GM18498 (cell line): ENCODE data around the gene TRIP4.

Source experiments
- ATAC-seq: cut with Tn5 transposase; IDR thresholded peaks from one replicate; pipeline ENCODE4 v1.9.1; 2021; ENCODE audit warnings: mild to moderate bottlenecking, moderate library complexity; ENCODE audit not compliant: unreplicated experiment

Gene TRIP4

DNA sequence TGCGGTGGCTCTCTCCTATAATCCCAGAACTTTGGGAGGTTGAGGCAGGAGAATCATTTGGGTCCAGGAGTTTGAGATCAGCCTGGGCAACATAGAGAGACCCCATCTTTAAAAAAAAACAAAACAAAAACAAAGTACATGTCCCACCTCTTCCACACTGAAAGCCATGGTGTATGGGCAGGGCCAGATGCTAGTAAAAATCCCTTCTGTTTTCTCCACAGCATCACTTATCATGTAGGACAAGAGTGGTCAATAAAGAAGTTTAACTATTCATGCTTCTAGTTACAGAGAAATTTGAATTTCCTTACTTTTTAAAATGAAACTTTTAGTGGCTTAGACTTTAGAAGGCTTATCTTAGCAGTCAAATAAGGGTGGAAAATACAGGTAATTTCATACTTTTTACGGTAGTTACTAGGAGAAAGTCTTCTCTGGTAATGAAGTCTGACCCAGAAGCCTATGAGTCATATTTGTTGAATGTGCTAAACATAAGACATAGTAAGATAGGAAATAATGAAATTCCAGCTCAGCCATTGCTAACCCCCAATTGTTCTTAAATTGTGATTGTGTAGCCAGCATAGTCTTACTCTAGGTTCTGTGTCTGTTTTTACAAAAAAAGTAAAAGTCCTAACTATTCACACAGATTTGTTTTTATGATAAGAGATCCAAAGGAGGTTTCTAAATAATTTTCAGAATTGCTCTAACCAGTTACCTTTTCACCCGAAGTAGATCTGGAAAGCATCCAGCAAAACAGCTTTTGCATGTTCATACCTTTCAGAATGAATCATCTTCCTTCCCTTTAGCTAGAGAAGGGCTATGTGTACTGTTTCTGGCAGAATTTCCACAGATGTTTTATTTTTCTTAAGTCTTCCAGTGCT is 56.3 kb downstream of the TRIP4 start:
- peak; percentile 67 for ATAC-seq

DNA sequence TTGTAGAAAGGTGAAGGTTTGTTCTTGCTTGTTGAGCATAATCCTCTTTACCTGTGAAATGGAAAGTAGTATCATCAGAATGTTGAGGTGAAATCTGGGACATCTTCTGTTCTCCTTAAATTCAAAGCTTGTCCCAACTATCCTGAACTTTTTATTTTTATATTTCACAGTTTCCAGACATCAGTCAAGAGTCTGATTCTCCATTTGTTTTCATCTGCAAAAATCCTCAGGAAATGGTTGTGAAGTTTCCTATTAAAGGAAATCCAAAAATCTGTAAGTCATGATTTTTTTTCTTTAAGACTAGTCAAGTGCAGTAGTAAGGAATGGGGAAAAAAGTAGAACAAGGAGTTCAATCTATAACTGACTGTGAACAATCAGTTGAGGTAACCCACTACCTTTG is 57.2 kb downstream of the TRIP4 start:
- ATAC-seq: no peak

DNA sequence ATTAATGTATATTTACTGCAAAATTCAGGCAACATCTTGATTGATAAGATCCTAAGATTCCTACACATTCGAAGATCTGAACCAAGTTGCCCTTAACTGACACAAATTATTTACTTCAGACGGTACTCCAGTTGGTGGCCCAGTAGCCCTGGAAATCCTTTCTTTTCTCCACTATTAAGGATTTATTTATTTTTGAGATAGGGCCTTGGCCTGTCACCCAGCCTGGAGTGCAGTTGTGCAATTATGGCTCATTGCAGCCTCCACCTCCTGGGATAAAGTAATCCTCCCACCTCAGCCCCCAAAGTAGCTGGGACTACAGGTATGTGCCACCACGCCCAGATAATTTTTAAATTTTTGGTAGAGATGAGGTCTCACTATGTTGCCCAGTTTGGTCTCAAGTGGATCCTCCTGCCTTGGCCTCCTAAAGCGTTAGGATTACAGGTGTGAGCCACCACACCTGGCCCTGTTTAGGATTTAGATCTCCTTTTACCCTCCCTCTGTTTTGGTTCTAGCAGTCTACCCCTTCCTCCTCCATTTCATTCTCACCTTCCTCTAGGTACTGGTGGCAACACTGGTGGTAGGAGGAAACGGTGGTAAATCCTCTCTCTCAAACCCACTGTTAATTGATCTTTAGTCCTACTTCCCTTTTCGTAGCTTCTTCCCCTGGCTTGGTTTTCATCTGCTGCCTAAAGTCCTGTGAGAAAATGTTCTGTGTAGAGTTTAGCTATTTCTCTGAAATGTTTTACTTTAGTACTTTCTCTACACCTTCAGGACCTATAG is 60.1 kb downstream of the TRIP4 start:
- ATAC-seq: no peak

DNA sequence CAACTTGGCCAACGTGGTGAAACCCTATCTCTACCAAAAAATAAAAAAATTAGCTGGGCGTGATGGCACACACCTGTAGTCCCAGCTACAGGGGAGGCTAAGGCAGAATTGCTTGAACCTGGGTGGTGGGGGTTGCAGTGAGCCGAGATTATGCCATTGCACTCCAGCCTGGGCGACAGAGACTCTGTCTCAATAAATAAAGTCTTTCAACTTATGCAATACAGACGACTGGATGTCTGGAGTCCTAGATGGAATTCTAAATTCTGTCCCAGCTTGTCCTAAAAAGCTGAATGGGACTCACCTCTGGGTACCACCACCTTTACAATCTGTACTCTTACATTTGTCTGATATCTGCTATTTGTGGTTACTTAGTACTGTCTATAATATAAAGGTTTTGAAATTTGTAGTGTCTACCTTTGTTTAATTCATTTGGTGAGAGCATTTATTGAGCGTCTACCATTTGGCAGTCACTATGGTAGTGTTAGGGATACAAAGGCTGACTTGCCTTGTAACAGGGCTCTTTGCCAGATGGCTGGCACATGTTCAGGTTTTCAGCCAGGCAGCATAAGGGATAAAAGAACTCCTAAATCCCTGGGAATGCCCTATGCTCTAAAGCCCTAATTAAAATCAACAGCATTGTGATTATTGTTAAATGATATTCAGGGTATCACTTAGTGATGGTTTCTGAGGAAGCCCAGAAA is 65.5 kb downstream of the TRIP4 start:
- no peak for ATAC-seq

DNA sequence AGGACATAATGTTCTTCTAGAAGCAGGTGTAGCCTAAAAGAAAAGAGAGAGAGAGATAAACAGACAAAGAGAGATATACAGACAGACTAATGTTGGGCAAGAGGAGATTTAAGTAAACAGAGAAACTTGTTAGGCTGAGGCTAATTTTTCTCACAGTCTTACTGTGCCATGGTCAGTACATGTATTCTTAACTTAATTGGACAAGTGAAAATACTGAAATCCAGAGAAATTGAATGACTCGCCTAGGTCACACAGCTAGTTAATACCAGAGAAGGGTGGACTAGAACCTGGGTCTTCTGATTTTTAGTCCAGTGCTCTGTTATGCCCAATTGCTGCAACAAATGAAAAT is 66.0 kb downstream of the TRIP4 start:
- ATAC-seq: no peak

DNA sequence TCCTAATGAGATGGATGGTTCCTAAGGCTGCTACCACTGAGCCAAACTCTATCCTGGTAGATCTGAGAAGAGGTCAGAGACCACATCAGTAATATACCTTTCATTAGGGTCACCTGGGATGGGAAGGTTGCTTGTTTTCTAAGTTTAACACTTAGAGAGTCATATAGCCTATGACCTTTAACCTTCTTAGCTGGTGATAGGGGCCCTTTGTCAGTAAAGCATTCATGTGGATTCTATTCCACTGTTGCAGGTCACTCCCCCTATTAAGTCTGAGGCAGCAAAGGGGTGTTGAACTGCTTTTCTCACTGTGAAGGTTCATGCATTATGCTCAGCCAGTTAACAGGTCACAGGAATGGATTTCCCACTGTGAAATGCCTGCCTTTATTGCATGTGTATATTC is 66.6 kb downstream of the TRIP4 start:
- ATAC-seq: no peak

DNA sequence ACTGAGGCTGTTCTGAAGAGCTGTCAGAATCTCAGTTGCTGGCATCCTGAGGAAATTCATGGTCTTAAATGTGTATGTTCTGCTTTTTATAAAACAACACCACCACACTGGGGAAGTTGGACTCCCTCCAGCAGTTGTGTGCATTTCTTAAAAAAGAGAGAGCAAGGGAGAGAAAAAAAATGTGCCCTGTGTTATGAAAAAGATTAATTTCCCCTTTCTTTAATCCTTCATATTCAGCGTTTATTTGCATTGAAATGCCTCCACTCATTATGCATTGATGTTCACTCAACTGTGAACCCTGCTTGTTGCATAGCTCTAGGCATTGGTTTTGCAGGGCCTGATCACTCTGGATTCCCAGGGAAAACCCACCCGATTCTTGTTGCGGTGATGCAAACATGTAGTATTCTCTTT is 68.3 kb downstream of the TRIP4 start:
- no peak for ATAC-seq

DNA sequence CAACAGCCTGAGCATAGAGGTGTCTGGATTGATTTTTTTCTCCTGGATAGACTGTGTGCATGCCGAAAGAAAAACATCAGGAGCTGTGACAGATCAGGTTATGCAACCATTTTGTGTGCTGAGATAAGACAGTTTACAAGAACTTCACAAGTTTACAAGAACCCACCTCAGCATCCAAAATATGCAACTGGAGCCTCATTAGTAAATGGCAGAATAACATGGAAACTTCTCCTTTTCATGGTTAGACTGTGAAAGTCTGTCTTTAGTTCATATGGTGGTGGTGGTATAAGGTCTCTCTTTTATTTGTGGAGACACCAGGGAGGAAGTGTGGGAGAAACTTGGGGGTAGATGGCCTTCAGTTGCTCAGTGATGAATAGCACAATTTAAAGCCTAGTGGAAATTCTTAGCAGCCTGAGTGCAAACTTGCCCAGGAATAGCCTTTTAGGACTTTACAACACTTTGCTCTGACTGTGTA is 69.0 kb downstream of the TRIP4 start:
- ATAC-seq: no peak

DNA sequence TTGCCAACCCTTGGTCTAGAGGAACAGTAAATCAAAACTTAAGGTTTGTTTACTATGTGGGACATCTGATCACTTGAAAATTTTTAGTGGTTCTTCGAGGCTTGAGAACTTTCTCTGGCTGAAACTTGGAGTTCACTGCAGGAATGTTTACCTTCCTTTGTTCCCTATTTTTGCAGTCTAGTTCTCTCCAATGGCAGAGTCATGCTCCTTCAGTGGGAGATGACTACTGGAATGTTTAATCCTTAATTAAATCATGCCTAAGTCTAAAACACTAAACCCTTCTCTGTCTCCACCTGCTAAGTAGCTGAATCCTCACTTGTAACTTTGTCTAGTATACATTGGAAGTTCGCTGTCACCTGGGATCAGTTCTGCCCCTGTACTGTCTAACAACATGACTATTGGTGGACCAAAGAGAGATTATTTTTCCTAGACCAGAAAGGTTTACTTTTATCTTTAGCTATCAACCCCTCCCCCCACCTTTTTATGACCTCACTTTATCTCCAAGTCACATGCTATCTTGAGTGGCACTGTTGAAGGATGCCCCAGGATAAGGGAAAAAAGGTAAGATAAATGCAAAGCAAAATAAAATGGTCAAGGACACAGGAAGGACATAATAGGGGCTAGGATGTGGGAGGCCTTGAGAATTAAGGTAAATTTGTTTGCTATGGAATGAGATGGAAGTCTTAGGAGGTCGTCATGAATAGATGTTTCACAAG is 71.6 kb downstream of the TRIP4 start:
- no peak for ATAC-seq

DNA sequence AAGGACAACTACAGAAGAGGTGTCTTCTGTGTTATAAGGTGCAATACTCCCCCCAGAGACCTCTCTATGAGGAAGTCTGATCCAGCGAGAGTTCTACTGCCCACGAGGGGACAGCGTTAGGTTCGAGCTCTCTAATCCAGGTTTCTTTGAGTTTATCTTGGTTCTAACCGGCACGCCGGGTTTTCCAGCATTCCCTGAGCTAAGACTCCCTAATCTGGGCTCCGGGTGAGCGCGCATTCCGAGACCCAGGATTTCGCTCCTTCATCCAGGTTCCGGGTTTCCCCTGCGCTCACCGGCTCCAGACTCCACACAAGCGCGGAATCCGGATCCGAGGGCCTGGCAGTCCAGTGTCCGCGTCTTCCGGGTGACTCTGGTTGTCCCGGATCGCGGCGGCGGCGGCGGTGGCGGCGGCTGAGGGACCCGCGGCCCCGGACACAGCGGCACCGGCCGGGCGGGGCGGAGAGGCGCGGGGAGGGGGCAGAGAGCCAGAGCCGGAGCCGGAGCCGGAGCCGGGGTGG is 72.6 kb downstream of the TRIP4 start, which contains the start of gene ZNF609:
Gene ZNF609 (plus strand): TSS at position 373 of the 518 bp plus-strand sequence. CDS start 38,842 bp downstream, outside the sequence.
- ATAC-seq: peak; percentile 60

DNA sequence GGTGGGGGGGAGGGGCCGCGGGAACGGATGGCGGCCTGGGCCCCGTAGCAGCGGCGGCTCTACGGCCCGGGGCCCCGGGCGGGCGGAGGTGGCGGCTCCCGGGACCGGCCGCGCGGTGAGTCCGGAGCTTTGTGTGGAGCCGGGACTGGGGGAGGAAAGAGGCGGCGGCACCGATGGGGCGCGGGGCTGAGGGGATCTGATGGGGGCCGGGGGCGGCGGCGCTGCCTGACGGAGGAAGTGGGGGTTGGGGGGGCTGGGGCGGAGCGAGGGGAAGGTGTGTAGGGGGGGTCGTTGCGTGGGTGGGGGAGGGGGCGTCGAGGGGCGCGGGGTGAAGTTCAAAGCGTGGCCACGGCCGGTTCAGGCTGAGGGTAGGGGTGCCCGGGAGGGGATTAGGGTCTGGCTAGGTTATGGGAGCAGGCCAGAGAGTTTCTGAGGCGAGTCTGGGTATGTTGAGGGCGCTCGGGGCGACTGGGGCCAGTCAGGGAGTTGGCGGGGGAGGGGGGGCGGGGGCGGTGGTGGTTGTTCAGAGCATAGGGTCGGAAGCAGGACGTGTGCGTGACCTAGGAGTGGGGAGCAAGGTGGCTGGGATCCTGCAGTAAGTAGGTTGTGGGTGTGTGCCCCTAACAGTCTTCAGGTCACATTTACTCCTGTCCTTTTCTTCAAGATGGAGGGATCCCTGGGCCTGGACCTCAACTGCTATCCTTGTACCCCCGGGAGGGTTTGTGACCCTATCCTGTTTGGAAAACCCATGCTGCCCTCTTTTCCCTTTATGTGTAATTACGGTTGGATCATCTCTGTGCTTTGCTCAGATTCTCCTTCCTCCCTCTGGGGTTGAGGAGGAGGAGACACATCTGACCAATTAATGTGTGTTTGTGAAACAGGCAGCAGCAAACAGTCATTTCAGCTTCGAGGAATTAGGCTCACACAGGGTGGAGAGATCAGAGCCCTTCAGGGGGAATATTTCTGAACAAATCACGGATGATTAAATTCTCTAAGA is 73.4 kb downstream of the TRIP4 start:
- no peak for ATAC-seq

DNA sequence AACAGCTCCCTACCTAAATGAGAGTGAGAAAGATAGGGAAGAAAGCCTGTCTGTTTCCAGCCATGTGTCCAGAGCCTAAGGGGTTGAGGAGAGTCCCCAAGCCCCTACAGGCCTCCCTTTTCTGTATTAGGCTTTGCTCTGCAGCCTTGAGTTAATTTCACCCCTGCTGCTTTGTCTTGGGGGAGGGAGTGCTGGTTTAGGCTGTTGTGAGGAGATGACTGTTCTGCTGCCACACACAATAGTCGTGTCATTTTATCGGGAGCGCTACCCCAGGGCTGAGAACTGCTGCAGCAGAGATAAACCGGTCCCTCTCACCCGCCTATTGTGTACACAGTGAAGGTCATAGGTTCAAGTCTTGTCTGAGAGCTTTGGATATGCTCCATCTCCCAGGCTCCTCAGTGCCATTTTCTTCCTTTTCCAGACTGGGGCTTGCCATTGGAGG is 74.1 kb downstream of the TRIP4 start:
- no peak for ATAC-seq

DNA sequence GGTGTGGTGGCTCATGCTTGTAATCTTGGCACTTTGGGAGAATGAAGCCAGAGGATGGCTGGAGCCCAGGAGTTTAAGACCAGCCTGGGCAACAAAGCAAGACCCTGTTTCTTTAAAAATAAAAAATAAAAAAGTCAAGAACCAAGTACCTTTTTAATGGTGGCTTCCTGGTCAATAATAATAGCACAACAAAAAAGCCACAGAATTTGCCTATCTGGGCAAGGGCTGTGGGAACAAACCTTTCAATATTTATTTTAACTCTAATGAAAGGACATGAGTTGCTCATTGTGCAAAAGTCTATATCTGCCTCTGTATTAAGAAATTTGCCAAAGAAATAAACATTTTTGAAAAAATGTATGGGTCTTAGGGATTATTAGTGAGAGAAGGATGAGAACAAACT is 74.9 kb downstream of the TRIP4 start:
- ATAC-seq: no peak

DNA sequence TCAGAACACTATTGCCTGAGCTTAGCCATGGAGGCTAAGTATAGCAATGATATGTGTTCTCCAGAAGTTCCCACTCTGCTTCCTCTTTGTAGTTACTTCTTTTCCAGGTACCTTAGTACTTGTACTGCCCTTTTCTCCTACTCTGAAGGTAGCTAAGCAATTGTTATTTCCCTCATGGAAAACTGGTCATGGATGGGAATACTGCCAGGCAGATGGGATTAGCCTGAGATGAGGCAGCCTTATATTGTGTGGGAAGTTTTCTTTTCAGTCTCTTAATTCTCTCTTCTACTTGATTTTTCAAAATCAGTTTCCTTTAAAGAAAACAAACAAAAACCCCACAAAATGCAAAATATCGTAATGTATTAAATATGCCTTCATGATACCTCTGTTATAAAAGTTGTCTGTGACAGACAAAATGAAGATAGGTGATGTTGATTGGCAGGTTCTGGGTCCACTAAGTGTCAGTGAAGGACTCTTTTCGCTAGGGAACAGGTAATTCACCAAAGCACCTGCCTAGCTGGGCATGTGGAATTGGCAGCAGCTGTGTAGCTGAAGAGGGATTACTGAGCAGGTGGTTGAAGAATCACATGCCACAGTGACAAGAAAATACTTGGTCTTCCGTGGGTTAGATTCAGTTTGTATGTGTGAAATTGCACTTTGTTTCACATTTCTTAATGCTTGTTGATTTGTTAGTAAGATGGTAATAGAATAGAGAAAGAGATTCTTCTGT is 76.8 kb downstream of the TRIP4 start:
- ATAC-seq: no peak

DNA sequence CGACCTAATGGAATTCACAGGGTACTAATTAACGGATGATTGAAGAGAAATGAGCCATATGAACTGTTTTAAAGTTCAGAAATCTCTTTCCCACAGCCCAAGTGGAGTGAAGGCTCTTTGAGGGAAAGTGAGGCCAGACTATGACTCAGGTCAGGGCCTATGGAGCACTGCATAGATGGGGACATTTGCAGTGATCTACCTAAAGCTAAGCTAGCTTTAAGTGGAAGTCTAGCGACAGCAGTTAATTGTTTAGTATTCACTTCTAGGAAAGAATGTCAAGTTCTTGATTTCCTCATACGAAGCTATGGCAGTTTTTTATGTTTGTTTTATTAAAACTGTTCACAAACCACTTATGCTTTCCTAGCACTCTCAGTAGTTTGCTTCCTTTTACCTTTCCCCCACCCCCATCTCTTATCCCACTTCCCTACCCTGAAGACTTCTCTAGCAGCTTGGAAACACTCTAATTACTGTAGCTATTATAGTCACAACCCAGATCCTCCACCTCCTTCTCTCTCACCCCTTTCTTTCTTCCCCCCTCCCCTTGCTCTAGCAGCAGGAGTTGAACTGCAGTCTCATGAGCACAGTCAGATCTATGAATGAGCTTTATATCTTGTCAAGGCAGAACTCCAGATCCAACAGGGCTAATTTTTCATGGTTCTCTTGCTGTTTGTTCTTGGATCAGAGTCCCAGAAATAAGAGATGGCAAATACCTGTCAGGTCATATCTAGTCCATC is 78.9 kb downstream of the TRIP4 start:
- no peak for ATAC-seq

DNA sequence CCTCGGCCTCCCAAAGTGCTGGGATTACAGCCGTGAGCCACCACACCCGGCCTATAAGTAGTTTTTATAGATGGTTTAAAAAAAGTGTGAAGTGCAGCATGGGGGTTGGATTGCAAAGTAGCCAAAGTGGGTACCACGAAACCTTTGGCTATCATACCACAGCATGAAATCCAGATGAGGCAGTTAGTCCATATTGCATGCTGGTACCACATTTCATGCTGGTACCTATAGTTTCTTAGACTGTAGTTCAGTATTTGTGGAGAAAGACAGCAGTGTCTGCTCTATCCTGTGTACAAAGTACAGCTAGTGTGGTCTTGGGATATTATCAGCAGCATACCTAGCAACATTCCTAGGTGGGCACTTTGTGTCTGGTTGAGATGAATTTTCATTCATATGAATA is 84.5 kb downstream of the TRIP4 start:
- no peak for ATAC-seq

DNA sequence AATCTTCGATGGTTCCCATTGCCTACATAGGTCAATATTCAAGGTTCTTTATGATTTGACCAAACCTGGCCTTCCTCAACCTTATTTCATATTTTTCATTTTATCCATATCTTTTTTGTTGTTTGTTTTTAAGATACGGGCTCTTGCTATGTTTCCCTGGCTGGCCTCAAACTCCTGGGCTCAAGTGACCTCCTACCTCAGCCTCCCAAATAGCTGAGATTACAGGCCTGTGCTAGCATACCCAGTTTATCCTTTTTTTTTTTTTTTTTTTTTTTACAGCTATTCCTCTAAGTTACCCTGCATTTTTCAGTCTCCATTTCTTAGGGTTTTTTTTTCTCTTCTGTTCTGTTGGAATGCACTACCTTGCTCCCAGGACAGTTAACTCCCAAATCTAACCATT is 87.2 kb downstream of the TRIP4 start:
- ATAC-seq: no peak

DNA sequence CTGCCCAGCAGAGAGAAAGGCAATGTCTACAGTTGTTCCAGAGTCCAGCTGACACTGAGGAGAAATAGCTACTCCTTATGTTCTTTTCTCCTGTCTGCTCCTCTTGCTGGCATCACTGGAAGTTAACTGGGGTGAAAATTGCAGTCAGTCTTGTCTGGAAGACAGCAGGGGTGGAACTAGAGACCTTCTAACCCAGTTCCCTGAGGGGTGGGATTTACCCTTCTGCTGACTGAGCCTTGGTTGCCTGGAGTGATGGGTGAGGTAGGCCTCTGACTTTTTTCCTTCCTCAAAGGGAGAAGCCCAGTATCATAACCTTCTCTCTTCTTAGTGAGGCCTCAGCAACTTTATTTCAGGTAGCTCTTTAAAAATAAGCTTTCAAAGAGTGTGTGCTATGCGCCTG is 88.9 kb downstream of the TRIP4 start:
- no peak for ATAC-seq
